ENCODE measurements around the gene OOEP.

DNA sequence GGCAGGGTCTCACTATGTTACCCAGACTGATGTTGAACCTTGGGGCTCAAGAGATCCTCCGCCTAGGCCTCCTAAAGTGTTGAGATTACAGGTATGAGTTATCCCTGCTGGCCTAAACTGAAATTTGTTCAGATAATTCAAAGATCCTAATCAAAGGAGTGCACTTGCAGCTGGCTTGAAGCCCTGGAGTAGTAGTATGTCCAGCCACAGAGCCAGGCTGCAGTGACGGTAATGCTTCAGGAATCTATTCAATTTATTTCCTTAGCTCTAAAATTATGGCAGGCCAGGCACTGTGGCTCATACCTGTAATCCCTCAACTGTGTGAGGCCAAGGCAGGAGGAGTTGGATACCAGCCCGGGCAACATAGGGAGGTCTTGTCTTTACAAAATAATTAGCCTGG, 23.6 kb upstream of the OOEP start:
- TF ChIP-seq, protein P1, sequence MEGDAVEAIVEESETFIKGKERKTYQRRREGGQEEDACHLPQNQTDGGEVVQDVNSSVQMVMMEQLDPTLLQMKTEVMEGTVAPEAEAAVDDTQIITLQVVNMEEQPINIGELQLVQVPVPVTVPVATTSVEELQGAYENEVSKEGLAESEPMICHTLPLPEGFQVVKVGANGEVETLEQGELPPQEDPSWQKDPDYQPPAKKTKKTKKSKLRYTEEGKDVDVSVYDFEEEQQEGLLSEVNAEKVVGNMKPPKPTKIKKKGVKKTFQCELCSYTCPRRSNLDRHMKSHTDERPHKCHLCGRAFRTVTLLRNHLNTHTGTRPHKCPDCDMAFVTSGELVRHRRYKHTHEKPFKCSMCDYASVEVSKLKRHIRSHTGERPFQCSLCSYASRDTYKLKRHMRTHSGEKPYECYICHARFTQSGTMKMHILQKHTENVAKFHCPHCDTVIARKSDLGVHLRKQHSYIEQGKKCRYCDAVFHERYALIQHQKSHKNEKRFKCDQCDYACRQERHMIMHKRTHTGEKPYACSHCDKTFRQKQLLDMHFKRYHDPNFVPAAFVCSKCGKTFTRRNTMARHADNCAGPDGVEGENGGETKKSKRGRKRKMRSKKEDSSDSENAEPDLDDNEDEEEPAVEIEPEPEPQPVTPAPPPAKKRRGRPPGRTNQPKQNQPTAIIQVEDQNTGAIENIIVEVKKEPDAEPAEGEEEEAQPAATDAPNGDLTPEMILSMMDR (conservative IDR thresholded peaks at IDR 0.05): no peak
- TF ChIP-seq ZFX (IDR thresholded peaks at IDR 0.05): no peak
